Measurements from ENCODE around the gene TM4SF4.

GRCh38 chr3:149462581-149463011 is 11.9 kb upstream of the TM4SF4 start:
- TF ChIP-seq CTCF (tag by site-specific recombination; IDR thresholded peaks at IDR 0.05), result no peak
- TF ChIP-seq REST (tag by site-specific recombination; IDR thresholded peaks at IDR 0.05), result no peak
- TF ChIP-seq ZNF148 (tag by site-specific recombination; IDR thresholded peaks at IDR 0.05; ENCODE audit: borderline replicate concordance), result no peak
- TF ChIP-seq ELK4 (IDR thresholded peaks at IDR 0.05; ENCODE audit: borderline replicate concordance, low read depth, low read length), result no peak
- TF ChIP-seq ZNF426 (tag by site-specific recombination; IDR thresholded peaks at IDR 0.05), result no peak
- no peak for TF ChIP-seq ZSCAN30 (tag by site-specific recombination; IDR thresholded peaks at IDR 0.05)
- TF ChIP-seq ZNF157 (tag by site-specific recombination; IDR thresholded peaks at IDR 0.05), result no peak
- no peak for TF ChIP-seq ZBTB1 (tag by site-specific recombination; IDR thresholded peaks at IDR 0.05)
- TF ChIP-seq ZNF341 (tag by site-specific recombination; IDR thresholded peaks at IDR 0.05; ENCODE audit: low read depth), result no peak
- TF ChIP-seq ZNF311 (tag by site-specific recombination; IDR thresholded peaks at IDR 0.05; ENCODE audit: borderline replicate concordance), result no peak
- TF ChIP-seq ZNF488 (tag by site-specific recombination; IDR thresholded peaks at IDR 0.05), result no peak
